ENCODE measurements around the gene TSC2.
A peak's percentile ranks its signal among the peaks of the same experiment; 100 is the strongest.
"Not testable (repeated sequence)": the region's sequence is repeated elsewhere in the genome, so short reads cannot be mapped to it uniquely, and the experiment has no call there.

Gene TSC2

DNA sequence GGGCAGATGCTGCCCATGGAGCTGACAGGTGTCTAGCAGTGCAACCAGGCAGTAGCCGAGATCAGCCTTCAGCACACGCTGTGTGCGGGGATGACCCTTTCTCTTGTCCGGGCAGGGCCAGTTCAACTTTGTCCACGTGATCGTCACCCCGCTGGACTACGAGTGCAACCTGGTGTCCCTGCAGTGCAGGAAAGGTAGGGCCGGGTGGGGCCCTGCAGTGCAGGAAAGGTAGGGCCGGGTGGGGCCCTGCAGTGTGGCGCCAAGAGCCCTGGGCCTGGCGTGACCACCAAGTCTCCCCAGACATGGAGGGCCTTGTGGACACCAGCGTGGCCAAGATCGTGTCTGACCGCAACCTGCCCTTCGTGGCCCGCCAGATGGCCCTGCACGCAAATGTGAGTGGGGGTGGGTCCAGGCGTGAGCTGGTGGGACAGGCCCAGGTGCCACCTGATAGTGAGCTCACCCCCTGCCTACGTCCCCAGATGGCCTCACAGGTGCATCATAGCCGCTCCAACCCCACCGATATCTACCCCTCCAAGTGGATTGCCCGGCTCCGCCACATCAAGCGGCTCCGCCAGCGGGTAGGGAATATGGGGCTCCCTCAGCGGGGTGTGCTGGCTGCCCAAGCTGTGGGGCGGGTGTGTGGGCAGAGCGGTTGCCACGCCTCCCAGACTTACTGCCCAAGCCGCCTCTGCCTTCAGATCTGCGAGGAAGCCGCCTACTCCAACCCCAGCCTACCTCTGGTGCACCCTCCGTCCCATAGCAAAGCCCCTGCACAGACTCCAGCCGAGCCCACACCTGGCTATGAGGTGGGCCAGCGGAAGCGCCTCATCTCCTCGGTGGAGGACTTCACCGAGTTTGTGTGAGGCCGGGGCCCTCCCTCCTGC lies 40.2 kb downstream of the TSC2 start:
- DNase-seq: no peak

DNA sequence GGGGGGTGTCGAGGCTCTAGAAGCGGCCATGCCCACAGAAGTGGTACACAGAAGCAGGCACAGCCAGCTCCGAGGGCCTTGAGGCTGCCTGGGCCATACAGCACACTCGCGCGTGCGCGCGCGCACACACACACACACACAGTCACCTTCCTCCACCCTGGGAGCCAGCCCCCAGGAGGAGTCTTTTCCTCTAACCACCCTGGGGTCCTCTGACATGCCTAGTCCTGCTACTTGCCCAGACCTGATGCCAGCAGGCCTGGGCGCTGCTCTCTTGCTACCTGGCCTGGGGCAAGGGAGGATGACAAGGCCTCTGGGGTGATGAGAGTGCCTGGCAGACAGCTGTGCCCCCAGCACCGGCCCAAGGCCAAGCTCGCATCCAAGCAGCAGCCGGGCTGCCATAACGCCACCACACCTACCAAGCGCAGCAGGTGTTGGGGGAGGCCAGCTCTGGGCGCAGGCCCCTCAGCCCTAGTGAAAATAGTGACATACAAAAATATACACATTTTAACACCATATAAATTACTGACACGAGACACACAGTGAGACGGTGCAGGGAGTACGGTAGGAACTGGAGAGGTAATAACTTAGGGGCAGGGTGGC lies 41.1 kb downstream of the TSC2 start:
- DNase-seq: peak; percentile 11

DNA sequence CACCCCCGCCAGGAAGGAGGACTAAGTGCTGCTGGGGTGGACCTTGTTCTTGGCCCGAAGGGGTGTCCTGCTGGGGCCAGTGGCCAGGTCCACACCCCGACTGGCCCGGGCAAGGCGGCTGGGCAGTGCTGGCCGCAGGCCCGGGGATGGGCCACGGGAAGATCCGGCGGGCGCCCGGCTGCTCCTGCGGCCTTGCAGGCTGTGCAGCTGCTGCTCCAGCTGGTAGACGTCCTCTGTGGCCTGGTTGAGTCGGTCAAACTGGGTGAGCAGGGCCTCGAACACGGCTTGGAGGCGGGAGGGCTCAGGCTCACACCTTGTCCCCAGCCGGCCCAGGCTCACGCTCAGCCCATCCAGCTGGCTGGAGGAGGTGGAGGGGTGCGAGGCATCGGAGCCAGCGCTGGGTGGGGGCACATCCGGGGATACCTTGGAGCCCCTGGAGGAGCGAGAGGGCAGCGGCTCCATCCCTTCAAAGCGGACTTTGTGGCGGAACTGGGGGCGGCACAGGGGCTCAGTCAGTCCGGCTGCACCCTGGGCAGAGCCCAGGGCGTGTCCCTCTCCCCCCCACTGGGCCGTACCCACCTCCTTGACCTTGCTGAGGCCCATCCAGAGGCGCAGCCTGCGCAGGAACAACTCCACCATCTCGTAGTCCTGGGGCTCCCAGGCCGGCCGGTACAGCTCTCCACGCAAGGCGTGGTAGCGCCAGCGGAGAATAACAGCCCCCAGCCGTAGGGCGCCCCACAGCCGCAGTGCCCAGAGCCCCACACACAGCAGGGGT lies 42.1 kb downstream of the TSC2 start:
- no peak for DNase-seq

DNA sequence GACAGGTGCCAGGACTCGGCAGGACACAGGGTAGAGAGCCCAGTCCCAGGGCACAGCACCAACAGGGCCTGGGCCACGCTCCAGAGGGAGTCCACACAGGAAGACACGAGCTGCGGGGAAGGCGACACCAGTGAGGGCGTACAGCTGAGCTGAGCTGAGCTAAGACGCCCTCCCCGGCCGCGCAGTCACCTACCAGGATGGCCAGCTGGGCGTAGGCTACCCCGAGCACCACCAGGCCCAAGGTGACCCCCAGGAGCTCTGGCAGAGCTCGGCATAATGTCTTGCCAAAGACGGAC lies 42.6 kb downstream of the TSC2 start:
- DNase-seq: no peak

DNA sequence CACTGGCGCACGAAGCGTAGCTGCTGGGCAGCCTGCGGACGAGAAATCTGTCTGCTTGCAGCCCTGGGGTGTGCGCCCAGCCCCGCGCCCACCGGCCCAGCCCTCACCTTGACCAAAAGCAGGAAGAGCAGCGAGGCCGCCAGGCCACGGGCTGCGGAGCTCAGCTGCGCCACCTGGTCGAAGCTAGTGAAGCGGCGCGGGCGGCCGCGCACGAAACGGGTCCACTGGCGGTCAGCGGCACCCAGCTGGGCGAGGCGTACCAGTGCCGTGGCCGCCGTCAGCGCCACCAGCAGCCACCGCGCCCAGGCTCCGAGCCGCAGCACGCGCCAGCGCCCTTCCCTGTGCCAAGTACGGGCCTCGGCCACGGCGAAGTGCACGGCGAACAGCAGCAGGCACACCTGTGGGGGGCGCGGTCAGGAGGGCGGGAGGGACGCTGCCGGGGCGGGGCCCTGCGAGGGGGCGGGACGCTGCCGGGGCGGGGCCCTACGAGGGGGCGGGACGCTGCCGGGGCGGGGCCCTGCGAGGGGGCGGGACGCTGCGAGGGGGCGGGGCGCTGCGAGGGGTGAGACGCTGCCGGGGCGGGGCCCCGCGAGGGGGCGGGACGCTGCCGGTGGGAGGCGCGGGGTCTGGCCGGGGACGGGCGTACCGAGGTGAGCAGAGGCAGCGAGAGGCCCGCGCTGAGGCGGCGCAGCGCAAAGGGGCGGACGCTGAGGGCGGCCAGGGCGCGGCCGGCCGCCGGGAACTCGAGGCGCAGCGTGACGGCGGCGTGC lies 43.2 kb downstream of the TSC2 start:
- DNase-seq: no peak

DNA sequence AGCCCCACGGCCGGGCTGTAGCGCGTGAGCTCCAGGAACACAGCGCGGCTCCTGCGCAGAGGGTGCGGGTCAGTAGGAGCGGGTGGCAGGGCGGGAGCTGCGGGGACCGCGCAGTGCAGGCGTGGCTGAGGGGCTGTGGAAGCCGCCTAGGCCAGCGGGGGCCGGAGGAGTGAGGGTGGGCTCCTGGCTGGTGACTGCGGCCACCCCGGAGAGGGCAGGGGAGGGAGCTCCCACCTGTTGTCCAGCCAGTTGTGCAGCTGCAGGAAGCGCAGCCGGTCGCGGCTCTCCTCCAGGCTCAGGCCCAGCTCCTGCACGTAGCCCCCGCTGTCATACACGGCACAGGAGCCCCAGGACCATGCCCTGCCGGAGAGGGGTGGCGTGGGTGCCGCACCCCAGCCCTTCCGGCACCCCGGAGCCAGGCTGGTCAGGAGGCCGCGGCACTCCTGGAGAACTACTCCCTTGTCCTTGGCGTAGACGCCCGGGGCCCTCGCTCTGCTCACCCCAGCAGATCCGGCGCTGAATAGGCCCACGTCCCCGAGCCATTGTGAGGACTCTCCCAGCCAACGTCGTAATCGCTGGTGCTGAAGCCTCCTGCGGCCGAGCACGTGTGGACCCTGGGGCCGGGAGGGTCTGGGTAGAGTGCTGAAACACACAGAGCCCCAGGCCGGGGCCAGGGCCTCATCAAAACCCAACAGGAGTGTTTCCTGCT lies 43.9 kb downstream of the TSC2 start:
- no peak for DNase-seq

DNA sequence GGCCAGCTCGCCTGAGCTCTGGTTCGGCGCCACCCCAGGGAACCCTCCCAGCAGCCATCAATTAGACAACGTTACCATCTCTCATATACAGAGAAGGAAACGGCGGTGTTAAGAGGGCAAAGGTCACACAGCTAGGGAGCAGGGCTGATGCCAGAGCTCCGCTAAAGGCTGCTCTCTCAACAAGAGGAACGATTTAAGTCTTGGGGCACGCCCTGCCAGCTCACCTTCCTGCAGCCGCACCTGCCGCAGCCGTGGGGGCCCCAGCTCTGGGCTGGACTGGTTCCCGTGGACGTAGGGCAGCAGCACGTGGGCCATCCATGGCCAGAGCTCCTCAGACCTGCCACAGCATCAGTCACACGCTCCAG lies 44.5 kb downstream of the TSC2 start:
- no peak for DNase-seq

DNA sequence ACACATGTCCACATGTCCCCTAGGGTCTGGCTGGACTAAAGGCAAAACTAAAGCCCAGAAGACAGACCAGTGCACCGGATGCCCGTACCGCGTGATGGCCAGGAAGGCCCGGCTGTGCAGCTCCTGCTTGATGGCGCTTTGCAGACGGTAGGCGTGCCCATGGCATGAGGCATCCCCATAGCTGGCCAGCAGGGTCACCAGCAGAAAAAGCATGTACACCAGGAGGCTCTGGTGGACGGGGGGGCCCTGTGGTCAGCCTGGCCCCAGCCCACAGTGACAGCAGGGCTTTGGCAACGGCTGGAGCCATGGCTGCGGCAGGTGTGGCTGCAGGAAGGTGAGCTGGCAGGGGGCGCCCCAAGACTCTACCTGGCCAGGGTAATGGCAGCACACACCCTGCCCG lies 45.1 kb downstream of the TSC2 start:
- DNase-seq: no peak

DNA sequence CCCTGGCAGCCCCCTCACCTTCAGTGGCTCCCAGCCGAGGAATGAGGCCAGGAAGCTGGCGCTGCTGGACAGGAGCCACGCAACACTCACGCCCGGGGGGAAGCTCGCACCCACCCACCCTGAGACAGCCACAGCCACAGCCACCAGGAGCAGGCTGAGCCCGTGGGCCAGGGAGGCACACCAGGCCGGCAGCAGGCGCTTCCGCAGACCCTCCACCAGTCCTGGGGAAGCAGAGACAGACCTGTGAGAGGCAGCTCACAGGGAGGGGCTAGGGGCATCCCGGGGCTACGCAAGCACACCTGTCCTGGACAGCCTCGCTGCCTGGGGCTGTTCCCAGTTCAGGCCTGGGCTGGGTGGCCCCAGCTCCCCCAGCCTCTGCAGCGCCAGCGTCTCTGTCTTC lies 46.0 kb downstream of the TSC2 start:
- DNase-seq: no peak

DNA sequence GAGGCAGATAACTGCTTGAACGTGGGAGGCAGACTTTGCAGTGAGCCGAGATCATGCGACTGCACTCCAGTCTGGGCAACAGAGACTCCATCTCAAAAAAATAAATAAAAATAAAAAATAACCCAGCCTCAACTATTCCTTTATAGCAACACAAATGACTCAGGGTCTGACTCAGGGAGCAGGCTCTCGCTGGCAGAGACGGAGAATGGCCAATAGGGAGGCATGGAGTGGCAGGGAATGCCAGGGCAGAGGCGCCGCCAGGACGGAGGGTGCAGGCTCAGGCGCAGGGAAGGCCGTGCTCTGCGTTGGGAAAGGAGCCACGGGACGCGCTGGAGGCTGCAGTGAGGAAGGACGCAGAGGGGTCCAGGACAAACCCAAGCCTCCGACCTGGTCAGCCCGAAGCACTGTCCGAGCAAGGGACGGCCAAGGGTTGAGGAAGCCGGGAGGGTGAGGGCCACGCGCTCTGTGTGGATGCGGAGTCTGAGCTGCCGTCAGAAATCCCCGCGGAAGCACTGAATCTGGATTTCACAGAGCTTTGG lies 47.6 kb downstream of the TSC2 start:
- DNase-seq: no peak

DNA sequence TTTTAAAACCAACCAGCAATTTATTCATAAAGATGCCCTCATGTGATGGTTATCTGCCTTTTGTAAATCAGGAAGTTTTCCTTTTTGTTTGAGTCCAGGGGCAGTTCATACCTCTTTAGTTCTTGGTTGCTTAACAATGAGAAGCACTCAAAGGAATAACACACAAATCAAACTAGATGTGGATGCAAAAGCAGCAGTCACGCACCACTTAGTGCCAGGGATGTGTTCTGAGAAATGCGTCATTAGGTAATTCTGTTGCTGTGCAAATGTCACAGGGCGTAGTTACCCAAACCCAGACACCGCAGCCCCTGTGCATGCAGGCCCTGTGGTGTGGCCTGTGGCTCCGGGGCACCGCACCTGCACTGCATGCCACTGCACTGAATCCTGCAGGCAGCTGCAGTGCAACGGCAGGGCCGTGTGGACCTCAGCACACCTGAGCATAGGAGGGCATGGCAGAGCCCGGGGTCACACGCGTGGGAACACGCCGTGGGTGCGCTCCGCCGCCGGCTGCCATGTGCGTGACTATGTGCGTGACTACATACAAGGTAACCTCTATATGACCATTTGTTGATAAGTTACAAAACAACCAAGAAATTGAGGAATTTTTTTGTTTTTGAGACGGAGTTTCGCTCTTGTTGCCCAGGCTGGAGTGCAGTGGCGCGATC lies 48.3 kb downstream of the TSC2 start:
- no peak for DNase-seq

DNA sequence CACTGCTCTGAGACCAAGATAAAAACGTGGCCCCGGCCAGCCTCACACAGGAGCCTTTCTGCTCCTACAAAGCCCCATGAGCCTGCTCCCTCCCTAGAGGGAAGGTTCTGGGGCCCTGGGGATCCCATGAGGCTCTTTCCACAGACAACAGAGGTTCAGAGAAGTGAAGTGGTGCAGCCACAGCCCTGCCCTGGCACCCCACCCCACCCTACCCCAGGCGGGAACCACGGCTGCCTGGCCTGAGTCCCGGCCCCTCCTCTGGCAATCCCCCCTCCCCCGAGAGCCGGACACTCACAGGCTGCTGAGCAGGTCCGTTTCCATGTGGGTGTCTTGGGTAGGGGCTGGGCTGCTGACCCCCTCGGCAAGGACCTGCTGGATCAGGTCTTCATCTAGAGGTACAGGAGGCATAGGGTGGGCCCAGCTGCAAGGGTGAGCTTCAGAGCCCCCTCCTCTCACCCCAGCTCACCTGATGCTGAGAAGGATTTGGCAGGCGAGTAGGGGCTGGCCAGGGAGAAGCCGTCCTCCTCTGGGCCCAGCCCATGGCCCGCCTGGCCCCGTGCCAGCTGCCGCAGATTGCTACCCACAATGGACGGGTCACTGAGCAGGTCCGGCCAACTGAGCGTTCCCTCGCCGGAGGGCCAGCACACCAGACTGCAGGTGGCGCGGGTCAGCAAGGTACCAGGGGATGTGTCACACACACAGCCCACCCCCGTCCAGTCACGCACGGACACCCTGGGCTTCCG lies 49.2 kb downstream of the TSC2 start:
- DNase-seq: no peak

DNA sequence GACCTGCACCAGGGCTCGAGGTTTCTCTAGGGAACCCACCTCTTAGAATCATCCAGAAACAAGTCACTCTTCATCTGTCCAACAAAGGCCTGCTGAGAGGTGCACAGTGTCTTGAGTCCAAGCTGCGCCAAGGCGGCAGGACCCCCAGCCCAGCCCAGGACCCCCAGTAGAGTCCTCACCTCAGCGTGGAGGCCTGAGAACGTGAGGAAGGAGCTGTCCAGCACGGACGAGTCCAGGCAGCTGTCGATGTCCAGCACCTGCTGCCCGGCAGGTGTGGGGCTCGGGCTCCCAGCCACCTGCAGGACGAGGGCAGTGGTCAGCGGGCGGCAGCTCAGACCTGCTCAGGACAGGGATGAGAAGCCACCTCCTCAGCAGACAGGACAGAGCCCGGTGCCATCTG lies 49.9 kb downstream of the TSC2 start:
- DNase-seq: not testable (repeated sequence)

DNA sequence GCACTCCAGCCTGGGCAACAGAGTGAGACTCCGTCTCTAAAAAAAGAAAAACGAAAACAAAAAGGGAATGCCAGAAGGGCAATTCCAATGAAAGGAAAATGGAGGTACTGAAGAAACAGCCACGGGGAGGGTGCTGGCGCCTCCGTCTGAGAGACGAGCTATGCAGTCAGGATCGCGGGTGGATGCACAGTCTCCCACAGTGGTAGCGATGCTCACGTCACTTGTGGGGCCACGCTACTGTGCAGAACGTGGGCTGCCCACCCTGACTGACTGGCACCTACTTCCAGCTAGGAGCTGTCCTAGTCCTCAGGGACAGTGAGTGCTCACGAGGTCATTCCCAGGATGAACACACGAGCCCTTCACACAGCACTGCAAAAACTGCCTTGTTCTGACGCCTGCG lies 53.8 kb downstream of the TSC2 start:
- not testable (repeated sequence) for DNase-seq

DNA sequence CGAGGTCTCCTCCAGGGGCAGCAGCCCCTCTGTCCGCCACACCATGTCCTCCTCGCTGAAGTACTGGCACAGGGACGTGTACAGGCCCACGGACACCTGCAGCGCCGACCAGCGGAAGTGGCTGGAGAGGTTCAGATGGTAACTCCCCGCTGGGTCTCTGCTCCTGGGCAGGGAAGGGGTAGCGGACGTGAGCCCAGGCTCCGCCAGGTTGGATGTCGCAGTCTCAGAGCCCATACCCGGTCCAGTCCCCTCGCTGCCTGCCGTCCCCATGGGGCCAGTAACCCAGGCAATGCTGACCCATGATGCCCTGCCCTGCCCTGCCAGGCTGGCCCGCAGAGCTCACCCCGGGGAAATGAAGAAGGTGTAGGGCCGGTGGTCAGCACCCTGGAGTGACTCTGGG lies 54.7 kb downstream of the TSC2 start:
- DNase-seq: no peak

DNA sequence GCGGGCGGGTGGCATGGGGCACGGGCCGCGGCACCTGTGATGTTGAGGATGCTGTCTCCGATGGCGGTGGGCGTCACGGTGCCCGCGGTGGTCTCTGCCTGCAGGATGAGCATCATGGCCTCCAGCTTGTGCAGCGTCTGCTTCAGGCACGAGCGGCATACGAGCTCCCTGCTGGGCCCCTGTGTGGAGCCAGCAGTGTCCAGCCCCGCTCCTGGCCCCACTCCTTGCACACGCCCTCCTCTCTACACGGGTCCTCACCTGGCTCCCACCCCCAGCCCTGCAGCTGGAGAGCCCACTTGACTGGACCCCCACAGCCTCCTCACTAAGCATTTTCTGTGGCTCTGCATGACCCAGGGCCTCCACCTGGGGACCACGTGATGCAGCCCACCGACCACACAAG lies 56.7 kb downstream of the TSC2 start:
- not testable (repeated sequence) for DNase-seq

DNA sequence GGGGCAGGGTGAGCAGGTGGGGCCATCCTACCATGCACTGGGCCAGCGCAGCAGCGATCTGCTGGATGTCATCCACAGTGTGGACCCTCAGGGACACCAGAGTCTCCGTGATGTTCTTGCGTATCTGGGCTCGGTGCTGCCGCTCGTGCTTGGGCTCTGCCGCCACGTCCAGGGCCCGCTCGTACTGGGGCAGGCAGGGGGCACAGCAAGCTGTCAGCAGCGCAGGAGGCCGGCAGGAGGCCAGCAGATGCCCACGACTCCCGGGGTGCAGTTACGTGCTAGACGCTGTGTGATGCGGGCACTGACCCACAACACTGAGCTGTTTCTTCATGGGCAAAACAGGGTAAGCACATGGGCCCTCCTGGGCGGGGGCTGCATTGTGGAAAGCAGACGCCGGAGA lies 57.5 kb downstream of the TSC2 start:
- DNase-seq: not testable (repeated sequence)

DNA sequence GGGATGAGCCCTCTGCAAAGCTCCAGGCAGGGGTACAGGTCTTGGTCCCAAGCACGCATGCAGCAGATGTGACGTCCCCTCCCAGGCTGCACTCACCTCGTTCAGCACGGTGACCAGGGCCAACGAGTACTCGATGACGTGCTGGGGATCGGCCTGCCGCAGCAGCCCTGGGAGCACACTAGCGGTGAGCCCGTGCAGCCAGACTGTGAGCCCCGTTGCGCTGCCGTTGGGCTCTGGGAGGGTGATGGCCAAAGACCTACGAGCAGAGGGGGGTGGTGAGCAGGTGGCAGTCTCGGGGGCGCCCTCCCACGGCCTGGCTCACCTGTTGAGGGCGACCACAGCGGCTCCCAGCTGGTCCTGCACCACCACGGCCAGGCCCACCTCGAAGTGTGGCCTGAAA lies 58.0 kb downstream of the TSC2 start:
- not testable (repeated sequence) for DNase-seq

DNA sequence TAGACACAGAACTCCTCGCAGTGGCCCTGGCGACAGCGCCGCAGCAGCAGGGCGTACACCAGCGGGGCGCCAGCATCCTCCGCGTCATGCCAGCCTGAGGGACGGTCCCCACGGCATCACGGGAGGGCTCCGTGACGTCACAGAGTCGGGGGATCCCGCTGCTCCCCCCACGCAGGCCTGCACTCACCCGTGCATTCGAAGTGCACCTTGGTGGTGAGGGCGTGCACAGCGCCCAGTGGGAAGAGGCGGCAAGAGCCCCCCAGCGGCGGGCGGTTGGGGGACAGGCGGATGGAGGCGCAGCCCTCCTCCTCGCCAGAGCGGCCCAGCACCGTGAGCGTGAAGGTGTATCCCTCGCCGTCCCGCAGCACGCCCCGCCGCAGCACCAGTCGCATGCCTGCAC lies 58.4 kb downstream of the TSC2 start:
- DNase-seq: not testable (repeated sequence)

DNA sequence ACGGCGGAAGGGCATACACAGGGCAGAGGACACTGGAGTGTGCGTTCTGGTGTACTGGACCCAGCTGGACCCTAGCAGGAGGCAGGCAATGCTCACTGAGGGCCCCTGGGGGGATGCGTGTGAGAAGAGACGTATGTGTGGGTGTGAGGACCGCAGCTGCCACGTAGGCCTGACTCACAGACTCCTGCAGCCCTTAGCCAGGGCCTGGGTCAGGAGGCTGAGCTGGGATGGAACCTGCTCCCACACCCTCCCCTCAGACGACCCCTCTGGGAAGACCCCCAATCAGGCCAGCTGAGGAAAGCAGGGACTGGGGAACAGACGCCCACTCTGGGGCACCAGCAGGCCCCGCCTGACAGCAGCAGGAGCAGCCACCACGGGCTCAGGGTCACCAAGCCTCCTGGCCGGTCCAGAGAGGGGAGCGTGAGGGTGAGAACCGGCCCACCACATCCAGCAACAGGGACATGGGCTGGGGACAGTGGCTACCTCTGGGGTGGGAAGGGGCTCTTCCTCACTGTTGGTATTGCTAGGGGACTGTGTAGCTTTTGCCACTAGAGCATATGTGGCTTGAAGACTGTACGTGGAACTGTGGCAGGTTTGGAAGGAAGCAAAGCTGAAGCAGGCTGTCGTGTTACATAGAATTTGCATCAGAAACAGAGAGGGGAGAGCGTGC lies 59.5 kb downstream of the TSC2 start:
- not testable (repeated sequence) for DNase-seq

DNA sequence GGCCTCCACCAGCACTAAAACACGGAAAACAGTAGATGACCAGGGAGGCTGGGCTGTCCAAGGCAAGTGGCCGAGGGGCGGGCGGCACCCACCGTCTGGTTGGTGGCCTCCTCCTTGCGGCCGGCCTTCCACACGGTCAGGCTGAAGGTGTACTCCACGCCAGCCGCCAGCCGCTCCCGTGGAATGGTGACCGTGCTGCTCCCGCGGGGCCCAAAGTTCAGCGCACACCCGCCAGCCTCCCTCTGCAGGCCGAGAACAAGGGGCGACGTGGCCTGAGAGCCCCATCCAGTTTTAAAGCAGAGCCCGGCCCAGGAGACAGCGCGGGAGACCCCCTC lies 60.0 kb downstream of the TSC2 start:
- DNase-seq: not testable (repeated sequence)

Measured in NCI-H1105 treated with DMSO at 0.1 percent for 48 hours (cell line).